ENCODE measurements around the gene MICU2.

MICU2 gene

GRCh38 chr13:21619633-21620220 lies 15.8 kb upstream of the MICU2 start:
- no peak overlapping the region for H3K27ac ChIP-seq (ENCODE audit: insufficient read depth, low read depth, low read length, poor library complexity, severe bottlenecking)
- H3K9me3 ChIP-seq (ENCODE audit: control insufficient read depth, low read length): no peaks in the 10 kb centered on the region
- WGBS, 2 experiments: 90 to 93% methylated on average over 3 of the region's 3 CpGs
- H3K4me1 ChIP-seq (ENCODE audit: control insufficient read depth, insufficient read depth, low read length): no peaks in the 10 kb centered on the region
- H3K27me3 ChIP-seq (ENCODE audit: control insufficient read depth, insufficient read depth, low read length, poor library complexity, severe bottlenecking): no peaks in the 10 kb centered on the region
- no peaks in the 10 kb centered on the region for H3K36me3 ChIP-seq (ENCODE audit: control insufficient read depth, insufficient read depth, low read length)
- H3K4me3 ChIP-seq (ENCODE audit: insufficient read depth, low read depth, low read length): no peak overlapping the region

- H3K4me3 ChIP-seq (ENCODE audit: insufficient read depth, low read depth, low read length): no peak overlapping the region
- 84 to 85% methylated on average over 3 of the region's 3 CpGs for WGBS, 2 experiments
- no peaks in the 10 kb centered on the region for H3K36me3 ChIP-seq (ENCODE audit: control insufficient read depth, insufficient read depth, low read length)
- H3K4me1 ChIP-seq (ENCODE audit: control insufficient read depth, insufficient read depth, low read length): no peaks in the 10 kb centered on the region
- no peaks in the 10 kb centered on the region for H3K9me3 ChIP-seq (ENCODE audit: control insufficient read depth, low read length)
- H3K27ac ChIP-seq (ENCODE audit: insufficient read depth, low read depth, low read length, poor library complexity, severe bottlenecking): no peak overlapping the region
- H3K27me3 ChIP-seq (ENCODE audit: control insufficient read depth, insufficient read depth, low read length, poor library complexity, severe bottlenecking): no peaks in the 10 kb centered on the region
Measured at GRCh38 chr13:21616880-21617279, 12.9 kb upstream of the MICU2 start.

GRCh38 chr13:21616205-21616866 lies 12.4 kb upstream of the MICU2 start:
- Histone ChIP-seq H3K27ac (ENCODE audit: insufficient read depth, low read depth, low read length, poor library complexity, severe bottlenecking) (no peak overlapping the region), H3K9me3 (ENCODE audit: control insufficient read depth, low read length) (no peaks in the 10 kb centered on the region), H3K4me1 (ENCODE audit: control insufficient read depth, insufficient read depth, low read length) (no peaks in the 10 kb centered on the region), H3K36me3 (ENCODE audit: control insufficient read depth, insufficient read depth, low read length) (no peaks in the 10 kb centered on the region), H3K4me3 (ENCODE audit: insufficient read depth, low read depth, low read length) (no peak overlapping the region), H3K27me3 (ENCODE audit: control insufficient read depth, insufficient read depth, low read length, poor library complexity, severe bottlenecking) (no peaks in the 10 kb centered on the region)
- WGBS, 2 experiments: 93 to 95% methylated on average over 5 of the region's 5 CpGs

GRCh38 chr13:21615427-21615826 lies 11.5 kb upstream of the MICU2 start:
- 84 to 96% methylated on average over 2 of the region's 2 CpGs for WGBS, 2 experiments
- Histone ChIP-seq H3K9me3 (ENCODE audit: control insufficient read depth, low read length) (no peaks in the 10 kb centered on the region), H3K36me3 (ENCODE audit: control insufficient read depth, insufficient read depth, low read length) (no peaks in the 10 kb centered on the region), H3K4me1 (ENCODE audit: control insufficient read depth, insufficient read depth, low read length) (no peaks in the 10 kb centered on the region), H3K4me3 (ENCODE audit: insufficient read depth, low read depth, low read length) (no peak overlapping the region), H3K27me3 (ENCODE audit: control insufficient read depth, insufficient read depth, low read length, poor library complexity, severe bottlenecking) (no peaks in the 10 kb centered on the region), H3K27ac (ENCODE audit: insufficient read depth, low read depth, low read length, poor library complexity, severe bottlenecking) (no peak overlapping the region)

GRCh38 chr13:21613791-21614190 lies 9.8 kb upstream of the MICU2 start:
- Histone ChIP-seq H3K27ac (ENCODE audit: insufficient read depth, low read depth, low read length, poor library complexity, severe bottlenecking) (no peak overlapping the region), H3K4me1 (ENCODE audit: control insufficient read depth, insufficient read depth, low read length) (no peaks in the 10 kb centered on the region), H3K4me3 (ENCODE audit: insufficient read depth, low read depth, low read length) (no peak overlapping the region), H3K9me3 (ENCODE audit: control insufficient read depth, low read length) (no peaks in the 10 kb centered on the region), H3K27me3 (ENCODE audit: control insufficient read depth, insufficient read depth, low read length, poor library complexity, severe bottlenecking) (no peaks in the 10 kb centered on the region), H3K36me3 (ENCODE audit: control insufficient read depth, insufficient read depth, low read length) (no peaks in the 10 kb centered on the region)
- 83 to 88% methylated on average over 3 of the region's 4 CpGs for WGBS, 2 experiments

GRCh38 chr13:21611385-21611784 lies 7.4 kb upstream of the MICU2 start:
- Histone ChIP-seq H3K36me3 (ENCODE audit: control insufficient read depth, insufficient read depth, low read length) (no peaks in the 10 kb centered on the region), H3K27me3 (ENCODE audit: control insufficient read depth, insufficient read depth, low read length, poor library complexity, severe bottlenecking) (peaks cover 4% of the 10 kb centered on the region)
- WGBS, 2 experiments: 96% methylated on average over 21 of the region's 21 CpGs

GRCh38 chr13:21610687-21611086 lies 6.7 kb upstream of the MICU2 start:
- Histone ChIP-seq H3K4me3 (ENCODE audit: insufficient read depth, low read depth, low read length) (no peak overlapping the region), H3K27me3 (ENCODE audit: control insufficient read depth, insufficient read depth, low read length, poor library complexity, severe bottlenecking) (peaks cover 11% of the 10 kb centered on the region), H3K4me1 (ENCODE audit: control insufficient read depth, insufficient read depth, low read length) (no peaks in the 10 kb centered on the region), H3K27ac (ENCODE audit: insufficient read depth, low read depth, low read length, poor library complexity, severe bottlenecking) (no peak overlapping the region), H3K9me3 (ENCODE audit: control insufficient read depth, low read length) (no peaks in the 10 kb centered on the region), H3K36me3 (ENCODE audit: control insufficient read depth, insufficient read depth, low read length) (no peaks in the 10 kb centered on the region)
- WGBS, 2 experiments: 94 to 95% methylated on average over 12 of the region's 12 CpGs

More at GRCh38 chr13:21611385-21611784, 7.4 kb upstream of the MICU2 start:
- no peak overlapping the region for H3K4me3 ChIP-seq (ENCODE audit: insufficient read depth, low read depth, low read length)
- H3K27ac ChIP-seq (ENCODE audit: insufficient read depth, low read depth, low read length, poor library complexity, severe bottlenecking): no peak overlapping the region
- no peaks in the 10 kb centered on the region for H3K9me3 ChIP-seq (ENCODE audit: control insufficient read depth, low read length)
- no peaks in the 10 kb centered on the region for H3K4me1 ChIP-seq (ENCODE audit: control insufficient read depth, insufficient read depth, low read length)

- 88 to 90% methylated on average over 4 of the region's 4 CpGs for WGBS, 2 experiments
- H3K27ac ChIP-seq (ENCODE audit: insufficient read depth, low read depth, low read length, poor library complexity, severe bottlenecking): no peak overlapping the region
- no peaks in the 10 kb centered on the region for H3K36me3 ChIP-seq (ENCODE audit: control insufficient read depth, insufficient read depth, low read length)
- H3K27me3 ChIP-seq (ENCODE audit: control insufficient read depth, insufficient read depth, low read length, poor library complexity, severe bottlenecking): peaks cover 23% of the 10 kb centered on the region
- H3K9me3 ChIP-seq (ENCODE audit: control insufficient read depth, low read length): no peaks in the 10 kb centered on the region
- no peaks in the 10 kb centered on the region for H3K4me1 ChIP-seq (ENCODE audit: control insufficient read depth, insufficient read depth, low read length)
- H3K4me3 ChIP-seq (ENCODE audit: insufficient read depth, low read depth, low read length): no peak overlapping the region
Measured at GRCh38 chr13:21608961-21609360, 5.0 kb upstream of the MICU2 start.

GRCh38 chr13:21606796-21607195 lies 2.8 kb upstream of the MICU2 start:
- no peak overlapping the region for H3K4me3 ChIP-seq (ENCODE audit: insufficient read depth, low read depth, low read length)
- peaks cover 23% of the 10 kb centered on the region for H3K27me3 ChIP-seq (ENCODE audit: control insufficient read depth, insufficient read depth, low read length, poor library complexity, severe bottlenecking)
- H3K27ac ChIP-seq (ENCODE audit: insufficient read depth, low read depth, low read length, poor library complexity, severe bottlenecking): no peak overlapping the region
- H3K4me1 ChIP-seq (ENCODE audit: control insufficient read depth, insufficient read depth, low read length): no peaks in the 10 kb centered on the region
- H3K9me3 ChIP-seq (ENCODE audit: control insufficient read depth, low read length): no peaks in the 10 kb centered on the region
- no peaks in the 10 kb centered on the region for H3K36me3 ChIP-seq (ENCODE audit: control insufficient read depth, insufficient read depth, low read length)
- WGBS, 2 experiments: 88% methylated on average over 6 of the region's 6 CpGs

GRCh38 chr13:21606251-21606650 lies 2.3 kb upstream of the MICU2 start:
- Histone ChIP-seq H3K36me3 (ENCODE audit: control insufficient read depth, insufficient read depth, low read length) (no peaks in the 10 kb centered on the region), H3K27me3 (ENCODE audit: control insufficient read depth, insufficient read depth, low read length, poor library complexity, severe bottlenecking) (peaks cover 23% of the 10 kb centered on the region), H3K4me3 (ENCODE audit: insufficient read depth, low read depth, low read length) (no peak overlapping the region), H3K9me3 (ENCODE audit: control insufficient read depth, low read length) (no peaks in the 10 kb centered on the region), H3K4me1 (ENCODE audit: control insufficient read depth, insufficient read depth, low read length) (no peaks in the 10 kb centered on the region), H3K27ac (ENCODE audit: insufficient read depth, low read depth, low read length, poor library complexity, severe bottlenecking) (no peak overlapping the region)
- WGBS, 2 experiments: 84 to 91% methylated on average over 1 to 2 of the region's 2 CpGs

Data from ectodermal cell (in vitro differentiated cells).